Activated effector memory CD4-positive, alpha-beta T cell treated with Interleukin-2 at 50 U/mL for 16 hours (primary cell): Measurements from ENCODE around the gene CCDC9B.

ENCODE experiments used
- DNase-seq: peaks from one replicate; pipeline ENCODE4 v3.0.0-alpha.2; 2020

CCDC9B gene

DNA sequence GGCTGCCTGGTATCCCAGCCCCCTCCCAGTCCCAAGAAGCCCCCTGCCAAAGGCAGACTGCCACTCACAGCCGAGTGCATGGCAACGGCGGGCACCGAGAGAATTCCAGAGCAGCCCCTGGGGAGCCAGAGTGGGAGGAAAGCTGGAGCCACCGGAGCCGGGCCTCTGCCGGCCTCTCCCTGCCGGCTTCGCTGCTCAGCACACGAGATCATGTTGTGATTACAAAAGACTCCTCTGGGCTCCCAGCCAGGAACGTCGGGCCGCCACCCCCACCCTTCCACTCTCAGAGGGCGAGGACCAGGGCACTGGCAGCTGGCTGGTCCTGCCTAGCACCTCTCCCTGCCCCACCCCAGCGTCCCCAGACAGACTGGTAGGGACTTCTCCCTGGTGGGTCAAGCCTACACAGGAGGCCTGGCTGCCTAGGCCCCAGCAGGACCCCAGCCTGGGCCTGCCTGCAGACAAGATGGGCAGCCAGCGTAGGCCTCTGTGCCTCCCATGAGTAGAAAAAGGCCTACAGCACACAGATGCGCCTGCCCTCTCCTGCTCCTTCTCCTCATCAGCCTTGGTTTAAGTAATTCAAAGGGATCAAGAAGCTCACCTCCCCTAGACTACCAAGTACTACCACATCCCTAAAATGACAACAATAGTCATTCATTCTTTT lies at the start of gene CCDC9B:
TSS of gene CCDC9B (minus strand) at position 200 of the 661 bp plus-strand sequence. CDS start at position 80, 120 bp downstream.
- DNase-seq = no peak

DNA sequence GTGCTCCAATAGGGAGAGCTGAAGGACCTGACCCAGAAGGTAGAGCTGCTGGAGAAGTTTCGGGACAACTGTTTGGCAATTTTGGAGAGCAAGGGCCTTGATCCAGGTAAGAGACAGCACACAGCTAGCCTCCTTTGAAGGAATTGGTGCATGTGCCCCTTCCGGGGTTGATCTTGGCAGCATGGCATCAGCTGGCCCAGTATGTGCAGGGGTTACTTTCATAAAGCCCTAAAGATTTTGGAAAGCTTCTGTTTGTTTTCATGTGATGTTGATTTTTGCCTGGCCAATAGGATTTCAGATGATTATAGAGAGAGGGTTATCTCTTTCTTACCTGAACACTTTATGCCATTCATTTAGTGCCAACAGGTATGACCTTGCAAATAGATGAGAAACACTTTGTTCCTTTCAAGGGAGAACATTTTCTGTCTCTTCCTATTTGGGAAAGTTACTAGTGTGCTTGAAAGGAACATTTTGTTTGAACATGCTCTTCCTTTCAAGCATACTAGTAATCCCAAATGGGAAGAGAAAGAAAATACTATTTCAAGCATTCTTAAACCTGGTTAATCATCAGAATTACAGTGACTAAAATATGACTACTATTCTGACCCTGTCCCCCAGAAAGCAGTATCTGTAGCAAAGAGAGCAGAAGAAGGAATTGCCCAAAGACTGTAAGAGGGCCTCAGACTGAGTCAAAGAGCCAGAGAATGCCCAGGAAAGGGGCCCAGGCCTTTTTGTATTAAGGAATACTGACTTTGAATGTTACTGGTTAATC lies 49.3 kb upstream of the CCDC9B start:
- DNase-seq = no peak

DNA sequence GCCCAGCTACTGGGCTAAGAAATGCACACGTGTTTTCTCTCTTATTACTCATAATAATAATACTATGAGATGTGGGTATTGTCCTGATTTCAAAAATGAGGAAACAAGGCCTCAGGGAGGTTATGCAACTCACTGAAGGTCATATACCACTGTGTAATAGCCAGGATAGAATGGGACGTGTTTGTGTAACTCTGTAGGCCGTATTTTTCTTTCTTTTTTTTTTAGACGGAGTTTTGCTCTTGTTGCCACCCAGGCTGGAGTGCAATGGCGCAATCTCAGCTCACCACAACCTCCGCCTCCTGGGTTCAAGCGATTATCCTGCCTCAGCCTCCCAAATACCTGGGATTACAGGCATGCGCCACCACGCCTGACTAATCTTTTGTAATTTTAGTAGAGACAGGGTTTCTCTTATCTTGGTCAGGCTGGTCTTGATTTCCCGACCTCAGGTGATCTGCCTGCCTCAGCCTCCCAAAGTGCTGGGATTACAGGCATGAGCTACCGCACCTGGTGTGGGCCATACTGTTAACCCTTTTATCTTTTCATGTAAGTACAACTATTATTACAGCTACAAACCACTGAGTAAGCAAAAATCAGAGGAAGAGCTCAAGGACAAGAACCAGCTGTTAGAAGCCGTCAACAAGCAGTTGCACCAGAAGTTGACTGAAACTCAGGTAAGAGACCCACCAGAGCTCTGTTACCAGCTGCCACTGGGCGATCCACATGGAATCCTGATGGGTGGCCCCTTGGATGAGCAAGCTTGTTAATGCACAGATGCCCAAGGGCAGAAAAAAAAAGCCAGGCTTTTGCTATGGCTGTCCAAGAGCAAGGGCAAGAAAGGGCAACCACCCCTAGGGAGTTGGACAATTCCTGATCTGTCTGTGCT lies 48.4 kb upstream of the CCDC9B start:
- DNase-seq = no peak

DNA sequence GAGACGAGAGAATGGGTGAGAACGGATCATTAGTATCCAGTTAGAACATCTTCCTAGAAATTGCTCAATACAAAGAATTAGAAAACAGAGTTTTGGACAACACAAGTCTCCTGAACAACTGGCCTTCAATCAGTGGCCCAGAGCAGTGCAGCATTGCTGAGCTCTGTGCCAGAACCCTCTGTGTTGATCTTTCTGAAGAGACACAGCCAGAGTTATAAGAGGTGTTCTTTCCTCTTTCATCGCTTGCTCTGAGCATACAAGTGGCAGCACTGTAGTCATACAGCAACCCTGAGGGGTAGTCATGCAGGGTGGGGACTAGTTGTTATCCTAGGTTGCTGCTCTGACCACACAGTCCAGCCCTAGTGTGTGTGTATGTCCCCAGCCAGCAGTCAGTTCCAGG lies 45.7 kb upstream of the CCDC9B start:
- no peak for DNase-seq

DNA sequence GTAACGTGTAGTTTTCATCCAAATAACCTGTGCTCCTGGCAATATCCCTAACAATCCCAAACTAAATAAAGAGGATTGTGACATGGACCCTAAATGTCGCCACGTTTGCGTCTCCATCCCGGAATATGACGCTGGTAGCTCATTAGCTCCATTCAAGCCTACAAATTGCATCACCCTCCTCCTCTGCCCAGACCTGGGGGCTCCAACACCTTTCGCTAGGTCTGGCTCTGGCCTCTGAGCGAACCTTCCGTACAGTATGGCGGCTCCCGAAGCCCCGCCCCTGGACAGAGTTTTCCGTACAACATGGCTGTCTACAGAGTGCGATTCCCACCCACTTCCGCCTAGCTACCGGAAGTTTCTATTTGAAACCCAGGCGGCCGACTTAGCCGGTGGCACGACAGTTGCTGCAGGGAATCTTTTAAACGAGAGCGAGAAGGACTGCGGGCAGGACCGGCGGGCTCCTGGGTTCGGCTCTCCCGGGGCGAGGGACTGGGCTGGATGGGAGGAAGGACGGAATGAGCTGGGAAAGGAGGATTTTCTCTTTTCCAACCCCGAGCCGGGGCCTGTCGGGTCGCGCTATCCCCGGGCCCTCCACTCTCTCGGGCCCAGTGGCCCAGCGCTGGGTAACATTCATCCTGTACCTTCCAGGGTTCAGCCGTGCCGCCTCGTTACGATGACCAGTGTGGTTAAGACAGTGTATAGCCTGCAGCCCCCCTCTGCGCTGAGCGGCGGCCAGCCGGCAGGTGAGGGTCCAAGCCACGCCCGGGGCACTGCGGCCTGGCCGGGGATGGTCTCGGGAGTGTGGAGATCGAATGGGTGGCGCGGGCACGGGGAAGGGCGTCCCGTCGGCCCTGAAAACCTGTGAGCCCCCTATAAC lies 42.1 kb upstream of the CCDC9B start, which contains the start of gene KNSTRN:
TSS of gene KNSTRN (plus strand) at position 142 of the 877 bp plus-strand sequence. CDS start at position 257, 115 bp downstream.
- peak; percentile 86 for DNase-seq

DNA sequence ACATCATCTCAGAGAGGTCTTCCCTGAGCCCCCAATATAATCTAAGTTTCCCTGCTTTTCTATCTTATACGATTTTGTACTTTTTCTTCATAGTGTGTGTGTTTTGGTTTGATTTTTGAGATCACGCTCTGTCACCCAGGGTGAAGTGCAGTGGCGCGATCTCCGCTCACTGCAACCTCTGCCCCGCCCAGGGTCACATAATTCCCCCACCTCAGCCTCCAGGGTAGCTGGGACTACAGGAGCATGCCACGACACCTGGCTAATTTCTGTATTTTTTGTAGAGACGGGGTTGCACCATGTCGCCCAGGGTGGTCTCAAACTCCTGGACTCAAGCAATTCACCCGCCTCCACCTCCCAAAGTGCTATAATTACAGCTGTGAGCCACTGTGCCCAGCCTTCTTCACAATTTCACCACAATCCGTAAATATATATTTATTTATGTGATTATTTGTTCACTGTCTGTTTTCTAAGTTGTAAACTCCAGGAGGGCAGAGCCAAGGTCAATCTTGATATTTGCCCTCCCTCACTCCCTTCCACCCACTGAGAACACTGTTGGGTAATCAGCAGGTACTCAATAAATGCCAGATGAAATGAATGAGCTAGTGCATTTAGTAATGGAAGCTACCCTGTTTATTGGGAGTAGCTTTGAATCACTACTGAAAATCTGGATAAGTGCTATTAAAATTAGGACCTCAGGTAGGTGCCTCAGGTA lies 41.2 kb upstream of the CCDC9B start:
- no peak for DNase-seq

DNA sequence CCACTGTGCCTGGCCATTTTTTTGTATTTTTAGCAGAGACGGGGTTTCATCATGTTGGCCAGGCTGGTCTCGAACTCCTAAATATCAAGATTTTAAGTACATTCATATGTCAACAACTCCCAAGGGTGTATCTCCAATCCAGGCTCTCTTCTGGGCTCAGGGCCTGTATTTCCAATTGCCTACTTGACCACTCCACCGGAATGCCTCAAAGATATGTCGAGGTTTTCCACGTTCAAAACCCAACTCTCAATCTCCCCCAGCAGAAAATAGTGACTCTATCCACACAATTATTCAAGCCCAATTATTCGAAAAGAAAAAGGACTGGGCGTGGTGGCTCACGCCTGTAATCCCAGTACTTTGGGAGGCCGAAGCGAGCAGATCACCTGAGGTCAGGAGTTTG lies 39.9 kb upstream of the CCDC9B start:
- no peak for DNase-seq

DNA sequence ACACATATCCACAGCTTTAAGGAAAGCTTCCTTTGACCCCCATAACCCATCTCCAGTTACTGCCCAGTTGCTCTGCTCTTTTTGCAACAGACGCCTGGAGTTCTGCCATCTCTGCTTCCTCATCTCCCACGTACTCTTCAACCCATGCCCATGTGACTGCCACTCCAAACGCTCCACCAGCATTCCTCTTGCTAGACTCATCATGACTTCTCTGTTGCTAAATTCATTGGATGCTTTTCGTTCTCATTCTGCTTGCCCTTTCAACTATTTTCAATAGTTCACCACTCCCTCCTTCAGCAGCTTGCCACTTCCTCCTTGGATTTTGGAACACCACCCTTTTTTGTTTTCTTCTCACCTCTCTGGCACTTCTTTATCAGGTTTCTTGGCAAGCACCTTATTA lies 39.1 kb upstream of the CCDC9B start:
- DNase-seq = no peak

DNA sequence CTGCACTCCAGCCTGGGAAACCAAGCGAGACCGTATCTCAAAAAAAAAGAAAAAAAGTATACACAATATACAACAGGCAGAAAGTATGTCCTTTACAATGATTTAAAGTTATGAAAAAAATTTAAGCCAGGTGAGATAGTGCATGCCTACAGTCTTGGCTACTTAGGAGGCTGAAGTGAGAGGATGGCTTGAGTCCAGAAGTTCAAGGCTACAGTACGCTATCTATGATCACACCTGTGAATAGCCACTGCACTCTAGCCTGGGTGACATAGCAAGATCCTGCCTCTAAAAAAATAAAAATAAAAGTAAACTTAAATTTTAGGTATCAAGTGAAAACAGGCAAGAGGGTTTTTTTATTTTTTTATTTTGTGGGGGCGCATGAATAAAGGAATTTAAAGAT lies 38.6 kb upstream of the CCDC9B start:
- DNase-seq = no peak

DNA sequence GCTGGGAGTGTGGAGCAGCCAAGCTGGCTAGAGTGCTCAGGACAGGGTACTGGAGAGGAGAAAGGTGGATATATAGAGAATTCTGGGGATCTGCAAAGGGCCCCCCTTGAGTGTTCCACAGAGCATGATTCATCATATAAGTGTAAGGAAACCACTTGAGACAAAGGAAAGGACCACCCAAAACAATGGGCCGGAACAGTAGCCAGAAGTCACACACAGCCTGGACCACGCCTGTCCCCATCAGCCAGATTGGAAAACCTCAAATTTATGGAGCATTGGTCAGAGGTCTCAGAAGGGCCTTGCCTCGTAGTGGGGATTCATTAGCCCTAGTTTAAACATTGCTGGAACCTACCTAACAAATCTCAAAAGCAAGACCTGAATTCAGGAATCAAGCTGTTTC lies 36.9 kb upstream of the CCDC9B start:
- DNase-seq = no peak

DNA sequence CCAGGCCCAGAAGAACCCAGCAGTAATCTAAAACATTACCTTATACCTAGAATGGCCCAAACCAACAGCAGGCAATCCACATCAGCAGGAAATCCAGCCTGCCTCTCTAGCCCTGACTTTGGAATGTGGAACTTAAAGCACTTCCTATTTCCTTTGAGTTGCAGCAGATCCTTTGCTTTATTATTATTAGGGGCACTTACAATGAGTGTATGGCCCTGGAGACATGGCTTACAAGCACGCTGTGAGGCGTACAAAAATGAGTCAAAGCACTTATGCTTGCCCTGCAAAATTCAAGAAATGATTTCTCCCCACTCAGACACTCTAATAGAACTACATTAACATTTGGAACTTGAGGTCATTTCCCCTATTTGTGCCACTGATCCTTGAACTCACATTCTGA lies 32.2 kb upstream of the CCDC9B start:
- no peak for DNase-seq

DNA sequence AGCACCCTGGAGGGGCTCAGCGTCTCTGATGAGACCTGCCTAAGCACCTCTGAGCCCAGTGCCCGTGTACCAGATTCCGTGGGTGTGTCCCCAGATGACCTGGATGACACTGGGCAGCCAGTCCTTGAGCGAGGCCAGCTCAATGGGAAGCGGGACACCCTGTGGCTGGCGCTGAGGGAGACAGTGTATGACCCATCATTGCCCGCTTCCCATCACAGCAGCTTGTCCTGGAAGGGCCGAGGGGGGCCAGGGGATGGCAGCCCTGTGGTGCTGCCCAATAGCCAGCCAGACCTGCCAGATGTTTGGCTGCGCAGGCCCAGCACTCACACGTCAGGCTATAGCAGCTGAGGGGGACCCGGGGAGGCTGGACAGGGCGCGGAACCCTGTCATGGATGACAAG lies 29.2 kb upstream of the CCDC9B start:
- DNase-seq = no peak

DNA sequence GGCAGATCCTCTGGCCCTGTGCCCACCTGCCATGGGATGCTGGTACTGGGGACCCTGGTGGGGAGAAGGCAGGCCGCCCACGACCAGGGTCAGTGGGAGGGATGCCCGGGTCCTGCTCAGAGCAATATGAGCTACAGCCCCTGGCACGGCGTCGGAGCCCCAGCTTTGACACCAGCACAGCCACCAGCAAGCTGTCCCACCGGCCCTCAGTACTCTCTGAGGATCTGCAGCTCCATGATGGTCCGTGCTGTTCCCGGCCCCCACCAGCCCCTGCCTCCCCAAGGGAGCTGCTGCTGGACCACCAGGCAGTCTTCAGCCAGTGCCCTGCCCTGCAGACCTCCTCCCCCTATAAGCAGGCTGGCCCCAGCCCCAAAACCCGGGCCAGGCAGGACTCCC lies 28.7 kb upstream of the CCDC9B start:
- DNase-seq = no peak

DNA sequence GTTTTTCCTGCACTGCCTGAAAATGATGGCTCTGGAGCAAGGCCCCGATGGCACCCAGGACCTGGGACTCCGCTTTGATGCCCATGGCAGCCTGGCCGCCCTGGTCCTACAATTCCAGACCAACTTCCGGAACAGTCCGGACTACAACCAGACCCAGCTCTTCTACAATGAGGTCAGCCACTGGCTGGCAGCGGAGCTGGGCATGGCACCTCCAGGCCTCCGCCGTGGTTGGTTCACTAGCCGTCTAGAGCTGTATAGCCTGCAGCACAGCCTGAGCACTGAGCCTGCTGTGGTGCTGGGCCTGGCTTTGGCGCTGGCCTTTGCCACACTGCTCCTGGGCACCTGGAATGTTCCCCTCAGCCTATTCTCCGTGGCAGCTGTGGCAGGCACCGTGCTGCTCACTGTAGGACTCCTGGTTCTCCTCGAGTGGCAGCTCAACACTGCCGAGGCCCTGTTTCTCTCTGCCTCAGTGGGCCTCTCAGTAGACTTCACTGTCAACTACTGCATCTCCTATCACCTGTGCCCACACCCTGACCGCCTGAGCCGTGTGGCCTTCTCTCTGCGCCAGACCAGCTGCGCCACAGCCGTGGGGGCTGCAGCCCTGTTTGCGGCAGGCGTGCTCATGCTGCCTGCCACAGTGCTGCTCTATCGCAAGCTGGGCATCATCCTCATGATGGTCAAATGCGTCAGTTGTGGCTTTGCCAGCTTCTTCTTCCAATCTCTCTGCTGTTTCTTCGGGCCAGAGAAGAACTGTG lies 28.2 kb upstream of the CCDC9B start:
- no peak for DNase-seq

DNA sequence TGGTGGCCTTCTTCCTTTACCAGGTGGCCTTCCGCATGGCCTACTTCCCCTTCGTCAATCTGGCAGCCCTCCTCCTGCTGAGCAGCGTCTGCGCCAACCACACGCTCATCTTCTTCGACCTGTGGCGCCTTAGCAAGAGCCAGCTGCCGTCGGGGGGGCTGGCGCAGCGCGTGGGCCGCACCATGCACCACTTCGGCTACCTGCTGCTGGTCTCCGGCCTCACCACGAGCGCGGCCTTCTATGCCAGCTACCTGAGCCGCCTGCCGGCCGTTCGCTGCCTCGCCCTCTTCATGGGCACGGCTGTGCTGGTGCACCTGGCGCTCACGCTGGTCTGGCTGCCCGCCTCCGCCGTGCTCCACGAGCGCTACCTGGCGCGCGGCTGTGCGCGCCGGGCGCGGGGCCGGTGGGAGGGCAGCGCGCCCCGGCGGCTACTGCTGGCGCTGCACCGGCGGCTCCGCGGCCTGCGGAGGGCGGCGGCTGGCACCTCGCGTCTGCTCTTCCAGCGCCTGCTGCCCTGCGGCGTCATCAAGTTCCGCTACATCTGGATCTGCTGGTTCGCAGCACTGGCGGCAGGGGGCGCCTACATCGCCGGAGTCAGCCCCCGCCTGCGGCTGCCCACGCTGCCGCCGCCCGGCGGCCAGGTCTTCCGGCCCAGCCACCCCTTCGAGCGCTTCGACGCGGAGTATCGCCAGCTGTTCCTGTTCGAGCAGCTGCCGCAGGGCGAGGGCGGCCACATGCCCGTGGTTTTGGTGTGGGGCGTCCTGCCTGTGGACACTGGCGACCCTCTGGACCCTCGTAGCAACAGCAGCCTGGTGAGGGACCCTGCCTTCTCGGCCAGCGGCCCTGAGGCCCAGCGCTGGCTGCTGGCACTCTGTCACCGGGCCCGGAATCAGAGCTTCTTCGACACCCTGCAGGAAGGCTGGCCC lies 27.2 kb upstream of the CCDC9B start:
- peak; percentile 81 for DNase-seq

DNA sequence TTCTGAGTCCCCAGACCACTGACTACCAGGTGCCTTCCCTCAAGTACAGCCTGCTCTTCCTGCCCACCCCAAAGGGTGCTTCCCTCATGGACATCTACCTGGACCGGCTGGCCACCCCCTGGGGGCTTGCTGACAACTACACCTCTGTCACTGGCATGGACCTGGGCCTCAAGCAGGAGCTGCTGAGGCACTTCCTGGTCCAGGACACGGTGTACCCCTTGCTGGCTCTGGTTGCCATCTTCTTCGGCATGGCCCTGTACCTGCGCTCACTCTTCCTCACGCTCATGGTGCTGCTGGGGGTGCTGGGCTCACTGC lies 26.6 kb upstream of the CCDC9B start:
- DNase-seq = no peak

DNA sequence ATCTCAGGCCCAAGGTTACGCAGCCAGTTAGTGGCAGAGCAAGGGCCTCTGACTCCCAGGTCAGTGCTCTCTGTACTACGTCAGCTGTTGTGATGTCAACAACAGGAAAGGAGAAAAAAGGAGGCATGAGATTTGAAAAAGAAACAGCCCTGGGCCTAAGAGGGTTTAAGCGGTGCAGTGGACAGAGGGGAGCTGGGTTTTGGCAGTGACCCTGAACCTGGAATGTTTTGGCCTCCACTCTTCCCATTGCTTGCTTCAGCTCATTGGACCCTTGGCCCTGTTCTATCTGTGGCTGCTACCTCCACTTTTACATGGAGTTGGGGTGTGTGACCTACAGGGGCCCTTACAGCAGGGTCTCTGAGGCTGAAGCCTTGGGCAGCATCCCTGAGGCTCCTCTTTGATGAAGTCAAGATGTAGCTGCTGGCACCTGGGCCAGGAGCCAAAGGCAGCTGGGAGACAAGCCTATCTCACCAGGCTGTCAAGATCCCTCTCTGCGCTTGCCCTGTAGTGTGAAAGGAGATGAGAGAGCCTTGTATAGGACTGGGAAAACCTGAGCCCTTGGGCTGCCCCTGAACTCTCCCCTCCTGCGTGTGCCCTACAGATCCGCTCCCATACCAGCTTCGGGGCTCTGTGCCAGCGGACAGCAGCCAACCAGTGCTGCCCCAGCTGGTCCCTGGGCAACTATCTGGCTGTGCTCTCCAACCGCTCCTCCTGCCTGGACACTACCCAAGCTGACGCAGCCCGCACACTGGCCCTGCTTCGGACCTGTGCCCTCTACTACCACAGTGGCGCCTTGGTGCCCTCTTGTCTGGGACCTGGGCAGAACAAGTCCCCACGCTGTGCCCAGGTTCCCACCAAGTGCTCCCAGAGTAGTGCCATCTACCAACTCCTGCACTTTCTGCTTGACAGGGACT lies 26.0 kb upstream of the CCDC9B start:
- DNase-seq = no peak

DNA sequence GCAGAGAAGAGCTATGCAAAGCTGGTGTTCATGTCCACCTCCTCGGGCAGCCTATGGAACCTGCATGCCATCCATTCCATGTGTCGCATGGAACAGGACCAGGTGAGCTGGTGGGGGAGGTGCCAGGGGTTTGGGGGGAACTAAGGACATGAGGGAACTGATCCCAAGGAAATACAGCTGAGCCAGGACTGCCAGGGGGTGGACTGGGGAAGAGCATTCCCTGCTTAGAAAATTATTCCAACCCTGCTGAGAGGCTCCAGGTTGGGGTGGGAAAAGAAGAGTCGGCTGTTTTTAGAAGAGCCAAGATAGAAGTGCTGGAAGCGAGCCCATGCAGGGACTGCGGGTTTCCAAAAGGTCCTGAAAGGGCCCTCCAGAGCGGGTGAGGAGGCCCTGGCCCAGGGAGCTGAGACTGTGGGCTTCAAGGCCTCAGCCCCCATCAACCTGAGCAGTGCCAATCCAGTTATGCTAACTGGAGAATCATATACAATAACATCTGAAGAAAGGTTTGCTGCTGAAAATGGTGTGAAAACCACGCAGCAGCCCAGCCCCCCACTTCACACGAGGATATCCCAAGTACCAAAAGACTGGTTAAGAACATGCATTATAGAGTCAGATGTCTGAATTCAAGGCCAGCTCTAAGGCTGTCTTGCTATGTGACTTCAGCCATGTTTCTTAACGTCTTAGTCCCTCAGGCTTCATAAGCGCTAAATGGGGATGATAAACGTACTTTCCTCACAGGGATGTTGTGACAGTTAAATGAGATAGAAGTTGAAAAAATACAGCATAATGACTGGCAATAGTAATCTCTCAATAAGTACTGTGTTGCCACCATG lies 25.1 kb upstream of the CCDC9B start:
- no peak for DNase-seq
